Uterus (tissue), 2 donors: ENCODE data around the gene SLC35G4.

Source experiments
- CTCF ChIP-seq, 4 experiments: fragments of 200-600 bp in 2 of 4; fragments of 450-650 bp in 2 of 4; sonication (generic) in 2 of 4; IDR thresholded peaks; one replicate each; pipeline ENCODE4 v1.5.1; 2016 to 2019; ENCODE audit warnings: antibody characterized with exemption in 4 of 4, mild to moderate bottlenecking in 2 of 4, moderate library complexity in 1 of 4
- POLR2A ChIP-seq, 2 donors: fragments of 450-650 bp; IDR thresholded peaks; one replicate each; pipeline ENCODE4 v1.6.1; 2016; ENCODE audit warnings: antibody characterized with exemption in 2 of 2, mild to moderate bottlenecking in 1 of 2, moderate library complexity in 1 of 2

- TF ChIP-seq CTCF (IDR thresholded peaks at IDR 0.05) (no peak), POLR2A (IDR thresholded peaks at IDR 0.05) (no peak)
Observed at GRCh38 chr18:11581286-11581685, 28.1 kb upstream of the SLC35G4 start.
